K562 (cell line): ENCODE measurements around the gene RIOK3. TPM values are rescaled to one million over a fixed set of nuclear protein-coding genes. Genes with fewer than 3 reads are reported as not detected.
A peak's percentile ranks its signal among the peaks of the same experiment; 100 is the strongest.
"Not testable (repeated sequence)": the region's sequence is repeated elsewhere in the genome, so short reads cannot be mapped to it uniquely, and the experiment has no call there.

Experiments
- ATAC-seq: fragments of 200-7000 bp; cut with Tn5 transposase; 3 replicates; pipeline ENCODE4 v1.9.1; 2020; ENCODE audit warnings: moderate library complexity
- BruUV-seq: library from RNA; stranded (reverse); fragments of 400-500 nt; replicated peaks from 2 replicates; lab custom pipeline; 2021; lab: Mats Ljungman, UMichigan
- CTCF ChIA-PET: fragments of 300-600 bp; formaldehyde crosslinking; extraction: SDS; loops from one replicate; lab custom pipeline; 2021; ENCODE audit warnings: low intra/inter-chr PET ratio; lab: Yijun Ruan, JAX
- POLR2A ChIA-PET: fragments of 300-600, 350-650 bp; sonication (Branson Sonifier 250); formaldehyde crosslinking; extraction: SDS; loops from one replicate; lab custom pipeline; 2021; ENCODE audit warnings: antibody characterized with exemption, inconsistent platforms; lab: Yijun Ruan, JAX
- DNase-seq, 4 experiments: peaks; one replicate each; pipeline versions ENCODE4 v3.0.0 to v3.0.0-alpha.2; 2011 to 2018; ENCODE audit warnings: low spot score in 3 of 4, mixed read lengths in 3 of 4; ENCODE audit errors: extremely low read depth in 1 of 4
- FAIRE-seq: peaks from 2 replicates; lab custom pipeline; 2011; peaks lifted over from hg19 to GRCh38; lab: Jason Lieb, UNC
- H2AFZ ChIP-seq: 2 replicates; pipeline ENCODE4 v1.6.0; 2011; ENCODE audit warnings: low read depth, low read length, control low read depth, inconsistent platforms
- H3K27ac ChIP-seq: fragments of 200-600 bp; 3 replicates; pipeline ENCODE4 v1.8.0; 2011; ENCODE audit warnings: low read depth, mild to moderate bottlenecking, control low read depth, inconsistent platforms, low read length, moderate library complexity, mixed read lengths; ENCODE audit errors: extremely low read depth
- H3K27me3 ChIP-seq, 2 experiments: fragments of 300-600 bp in 1 of 2; 2 replicates in 1 of 2; 3 replicates in 1 of 2; pipeline versions ENCODE4 v1.6.0 to v1.8.0; 2011; ENCODE audit warnings: inconsistent platforms in 2 of 2, low read length in 2 of 2, mild to moderate bottlenecking in 1 of 2, mixed read lengths in 1 of 2, moderate library complexity in 1 of 2; ENCODE audit not compliant: control insufficient read depth in 2 of 2, insufficient read depth in 2 of 2
- H3K36me3 ChIP-seq: fragments of 300-600 bp; 3 replicates; pipeline ENCODE4 v1.8.0; 2011; ENCODE audit warnings: mild to moderate bottlenecking, low read length, inconsistent platforms; ENCODE audit not compliant: control insufficient read depth, insufficient read depth
- H3K4me1 ChIP-seq, 2 experiments: fragments of 200-600 bp in 1 of 2; replicated peaks in 1 of 2; 2 replicates in 1 of 2; 3 replicates in 1 of 2; pipeline versions ENCODE4 v1.5.1 to v1.8.0; 2011; ENCODE audit warnings: inconsistent platforms in 2 of 2, low read length in 2 of 2, mild to moderate bottlenecking in 1 of 2, mixed read lengths in 1 of 2, moderate library complexity in 1 of 2; ENCODE audit not compliant: control insufficient read depth in 2 of 2, insufficient read depth in 2 of 2
- H3K4me2 ChIP-seq: 2 replicates; pipeline ENCODE4 v1.6.1; 2011; ENCODE audit warnings: low read length, control low read depth, inconsistent platforms, mixed read lengths; ENCODE audit not compliant: insufficient read depth
- H3K4me3 ChIP-seq: fragments of 200-600 bp; sonication (generic), shearing (Covaris generic); 2 replicates; pipeline ENCODE4 v1.5.1; 2016; ENCODE audit warnings: control low read depth, inconsistent platforms
- H3K79me2 ChIP-seq: fragments of 200-600 bp; 3 replicates; pipeline ENCODE4 v1.8.0; 2011; ENCODE audit warnings: low read length, inconsistent platforms; ENCODE audit not compliant: control insufficient read depth, insufficient read depth
- H3K9ac ChIP-seq, 2 experiments: 2 replicates each; pipeline versions ENCODE4 v1.6.0 to v1.6.1; 2011; ENCODE audit warnings: low read depth in 2 of 2, low read length in 2 of 2, control low read depth in 1 of 2, inconsistent platforms in 1 of 2, mild to moderate bottlenecking in 1 of 2, mixed read lengths in 1 of 2; ENCODE audit not compliant: insufficient read depth in 1 of 2
- H3K9me1 ChIP-seq: one replicate; pipeline ENCODE4 v1.6.0; 2011; ENCODE audit warnings: inconsistent platforms, mild to moderate bottlenecking, low read length, moderate library complexity; ENCODE audit not compliant: control insufficient read depth, insufficient read depth
- H3K9me3 ChIP-seq: replicated peaks from 2 replicates; pipeline ENCODE4 v1.5.1; 2011; ENCODE audit warnings: low read depth, low read length, inconsistent platforms; ENCODE audit not compliant: control insufficient read depth, insufficient read depth
- H4K20me1 ChIP-seq: replicated peaks from 2 replicates; pipeline ENCODE4 v1.6.1; 2011; ENCODE audit warnings: low read length, inconsistent platforms, mixed read lengths; ENCODE audit not compliant: control insufficient read depth, insufficient read depth
- ZNF146 ChIP-seq: IDR thresholded peaks from one replicate; pipeline ENCODE4 v1.6.1; 2018; ENCODE audit warnings: missing compliant biosample characterization; ENCODE audit not compliant: unreplicated experiment
- ZNF830 ChIP-seq: fragments of 250-450 bp; sonication (Bioruptor Pico); IDR thresholded peaks from 2 replicates; pipeline ENCODE4 v1.5.0; 2021; ENCODE audit warnings: mild to moderate bottlenecking
- WGBS: fragments of 100-300 bp; shearing (Covaris generic); methylation state at CpG from one replicate; pipeline ENCODE4 v1.1.6; 2016; ENCODE audit warnings: low coverage, mixed read lengths; ENCODE audit not compliant: insufficient coverage; ENCODE audit errors: missing lambda C conversion rate; 5-methylcytosine and 5-hydroxymethylcytosine counted together
- in situ Hi-C: fragments of 300-500 bp; cut with MboI; formaldehyde crosslinking; loops from 4 replicates; pipeline ENCODE4 v1.15.0; 2018; ENCODE audit warnings: inconsistent platforms, mixed read lengths
- intact Hi-C: fragments of 100-400 bp; cut with micrococcal nuclease; formaldehyde crosslinking; loops from 2 replicates; pipeline ENCODE4 v1.14.2; 2022
- polyA plus RNA-seq, 8 experiments: library from polyadenylated mRNA; depleted of rRNA in 4 of 8; stranded (reverse) in 5 of 8; unstranded in 3 of 8; fragments of >200 nt; fragmentation: Nextera tagmentation in 2 of 8; fragmentation: Illumina TruSeq in 1 of 8; extraction: Ambion mirVana in 2 of 8; extraction: Trizol in 1 of 8; gene quantifications; 2 replicates each; pipeline versions ENCODE4 v1.2.1 to v1.2.3, GENCODE V29; 2011 to 2014; ENCODE audit warnings: inconsistent platforms in 1 of 8, missing spikeins in 1 of 8
- total RNA-seq, 7 experiments: library from RNA; depleted of rRNA in 6 of 7; stranded (reverse); fragments of >200 nt in 6 of 7; fragmentation: Illumina TruSeq in 2 of 7; extraction: Trizol in 2 of 7; gene quantifications; 2 replicates each; pipeline versions ENCODE4 v1.2.1 to v1.2.3, GENCODE V29; 2011 to 2021; ENCODE audit warnings: low replicate concordance in 1 of 7

The RIOK3 gene
- total and polyA plus RNA-seq, 9 of the 15 experiments (the other 6 are each of a cell fraction or from before 2014, with no cell fraction given): 21.4 to 89.5 (median 62.9) TPM

DNA sequence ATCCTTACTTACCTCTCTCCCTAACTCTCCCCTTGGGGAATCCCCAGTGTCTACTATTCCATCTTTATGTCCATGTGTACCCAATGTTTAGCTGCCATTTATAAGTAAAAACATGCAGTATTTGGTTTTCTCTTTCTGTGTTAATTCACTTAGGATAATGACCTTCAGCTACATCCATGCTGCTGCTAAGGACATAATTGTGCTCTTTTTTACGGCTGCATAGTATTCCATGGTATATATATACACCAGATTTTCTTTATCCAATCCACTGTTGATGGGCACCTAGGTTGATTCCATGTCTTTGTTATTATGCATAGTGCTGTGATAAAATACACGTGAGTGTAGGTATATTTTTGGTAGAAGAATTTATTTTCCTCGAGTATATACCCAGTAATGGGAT is 24.3 kb upstream of the RIOK3 start:
- Histone ChIP-seq H3K9ac (no peak overlapping the region), H3K27me3 (no peaks in the 10 kb centered on the region), H3K36me3 (peaks cover 10% of the 10 kb centered on the region; the same call in 1 of the 3 replicates), H3K4me2 (no peak overlapping the region), H3K4me1 (peaks cover 0 to 5% of the 10 kb centered on the region in 2 experiments; a peak in 3 of 5 replicates), H3K27ac (no peak overlapping the region), H3K79me2 (no peaks in the 10 kb centered on the region), H3K9me1 (no peaks in the 10 kb centered on the region), H4K20me1 (no peaks in the 10 kb centered on the region), H2AFZ (no peak overlapping the region), H3K9me3 (no peaks in the 10 kb centered on the region), H3K4me3 (no peak overlapping the region)
- DNase-seq: no peak
- BruUV-seq: no TSS peak
- 73% methylated on average over 3 of the region's 3 CpGs for WGBS
- no peak for FAIRE-seq
- intact Hi-C loops (no loop called here), in situ Hi-C loops (no loop called here)
- ATAC-seq: no peak
- peak; percentile 86 for TF ChIP-seq ZNF146 (CRISPR knock-in tag)
- TF ChIP-seq ZNF830 (CRISPR knock-in tag): no peak
- CTCF ChIA-PET: no interaction called here
- POLR2A ChIA-PET: interaction anchor here (0.9 kb wide), 1 partner anchor 14 kb away, joined by 3 read pairs; no protein-coding TSS in a partner anchor

DNA sequence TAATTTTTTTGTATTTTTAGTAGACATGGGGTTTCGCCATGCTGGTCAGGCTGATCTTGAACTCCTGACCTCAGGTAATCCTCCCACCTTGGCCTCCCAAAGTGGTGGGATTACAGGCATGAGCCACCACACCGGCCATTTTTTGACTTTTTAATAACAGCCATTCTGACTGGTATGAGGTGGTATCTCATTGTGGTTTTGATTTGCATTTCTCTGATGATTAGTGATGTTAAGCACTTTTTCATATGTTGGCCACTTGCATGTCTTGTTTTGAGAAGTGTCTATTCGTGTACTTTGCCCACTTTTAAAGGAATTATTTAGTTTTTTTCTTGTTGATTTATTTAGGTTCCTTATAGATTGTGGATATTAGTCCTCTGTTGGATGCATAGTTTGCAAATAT is 23.5 kb upstream of the RIOK3 start:
- H3K4me1 ChIP-seq, BruUV-seq, H3K27me3 ChIP-seq, intact Hi-C loops, DNase-seq, H3K4me2 ChIP-seq, CTCF ChIA-PET, H3K9me1 ChIP-seq, ATAC-seq, in situ Hi-C loops, H2AFZ ChIP-seq, H4K20me1 ChIP-seq, H3K9me3 ChIP-seq, H3K79me2 ChIP-seq, FAIRE-seq, H3K4me3 ChIP-seq, H3K27ac ChIP-seq, H3K9ac ChIP-seq: not testable (repeated sequence)
- 25% methylated on average over 3 of the region's 3 CpGs for WGBS
- POLR2A ChIA-PET: interaction anchor here (0.9 kb wide), 1 partner anchor 13 kb away, joined by 3 read pairs; no protein-coding TSS in a partner anchor
- H3K36me3 ChIP-seq: peaks cover 13% of the 10 kb centered on the region; the same call in 1 of the 3 replicates
